HUES64 (cell line): ENCODE measurements around the gene BRDT.

Experiments
- H3K27ac ChIP-seq: 2 replicates; pipeline ENCODE4 v1.7.0; 2013; ENCODE audit warnings: low read depth, low read length, inconsistent platforms
- H3K27me3 ChIP-seq: 2 replicates; pipeline ENCODE4 v1.6.1; 2013; ENCODE audit warnings: mild to moderate bottlenecking, low read length; ENCODE audit not compliant: insufficient read depth
- H3K36me3 ChIP-seq: 2 replicates; pipeline ENCODE4 v1.6.1; 2013; ENCODE audit warnings: mild to moderate bottlenecking, low read length; ENCODE audit not compliant: insufficient read depth
- H3K4me1 ChIP-seq: 2 replicates; pipeline ENCODE4 v1.6.1; 2013; ENCODE audit warnings: mild to moderate bottlenecking, low read length, moderate library complexity; ENCODE audit not compliant: insufficient read depth
- H3K4me3 ChIP-seq: 2 replicates; pipeline ENCODE4 v1.5.1; 2013; ENCODE audit warnings: mild to moderate bottlenecking, low read length, moderate library complexity
- H3K9ac ChIP-seq: 2 replicates; pipeline ENCODE4 v1.6.1; 2013; ENCODE audit warnings: mild to moderate bottlenecking, low read depth, low read length
- H3K9me3 ChIP-seq: 2 replicates; pipeline ENCODE4 v1.6.1; 2013; ENCODE audit warnings: low read depth, low read length; ENCODE audit not compliant: insufficient read depth
- WGBS: fragments of 150-250, 120-280 bp; methylation state at CpG from one replicate; pipeline ENCODE4 v1.1.7; 2013; ENCODE audit warnings: missing lambda C conversion rate; 5-methylcytosine and 5-hydroxymethylcytosine counted together

The BRDT gene

DNA sequence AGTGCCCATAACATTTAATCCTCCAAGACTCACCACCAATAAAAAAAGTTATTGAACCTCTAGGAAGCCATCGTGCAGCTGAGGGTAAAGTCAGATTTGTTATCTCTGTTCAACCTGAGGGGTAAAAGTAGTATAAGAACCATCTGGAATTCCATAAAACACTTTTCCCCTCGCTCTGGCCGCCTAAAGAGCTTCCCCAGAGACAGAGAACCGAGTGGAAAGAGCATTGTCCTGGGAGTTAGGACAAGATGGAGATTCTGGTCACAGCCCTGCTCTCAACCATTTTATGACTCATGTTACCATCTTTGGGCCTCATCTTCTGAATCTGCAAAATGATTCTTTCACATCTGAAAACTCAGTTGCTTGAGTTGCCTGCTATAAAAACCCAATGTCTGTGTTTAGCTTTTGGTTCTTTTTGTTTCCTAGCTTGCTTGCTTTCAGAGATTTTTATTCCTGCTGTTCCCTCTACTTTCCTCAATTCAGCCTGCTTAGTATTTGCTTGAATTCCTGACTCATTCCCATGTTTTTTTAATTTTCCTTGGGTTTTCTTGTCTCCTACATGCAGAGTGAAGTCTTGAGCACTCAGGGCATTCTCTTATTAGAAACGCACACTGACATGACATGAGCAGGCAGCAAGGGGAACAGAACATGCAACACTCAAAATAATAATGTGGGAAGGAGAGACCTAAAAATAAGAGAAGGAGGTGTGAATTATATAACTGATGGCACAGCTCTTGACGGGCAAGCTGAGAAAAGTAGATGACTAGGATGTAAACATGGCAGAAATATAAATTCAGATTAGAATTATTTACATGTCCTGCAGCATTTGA, 82.3 kb downstream of the BRDT start:
- H3K4me1 ChIP-seq = peaks cover 8% of the 10 kb centered on the region; the same call in 1 of the 2 replicates
- no peaks in the 10 kb centered on the region for H3K9me3 ChIP-seq
- H3K27me3 ChIP-seq = peaks cover 28% of the 10 kb centered on the region
- H3K9ac ChIP-seq = no peak overlapping the region
- H3K36me3 ChIP-seq = no peaks in the 10 kb centered on the region
- no peak overlapping the region for H3K4me3 ChIP-seq
- no peak overlapping the region for H3K27ac ChIP-seq
- WGBS = 93% methylated on average over 6 of the region's 6 CpGs

- Histone ChIP-seq H3K27ac (no peak overlapping the region), H3K9ac (0 out of 2 replicates have a peak overlapping the region, but pooled peaks have one; percentile 17), H3K4me1 (peaks cover 13% of the 10 kb centered on the region; the same call in 1 of the 2 replicates), H3K4me3 (no peak overlapping the region), H3K36me3 (no peaks in the 10 kb centered on the region), H3K27me3 (no peaks in the 10 kb centered on the region), H3K9me3 (no peaks in the 10 kb centered on the region)
- WGBS = 67% methylated on average over 6 of the region's 6 CpGs
These were observed 88.2 kb downstream of the BRDT start for GRCh38 chr1:92037400-92037799.

DNA sequence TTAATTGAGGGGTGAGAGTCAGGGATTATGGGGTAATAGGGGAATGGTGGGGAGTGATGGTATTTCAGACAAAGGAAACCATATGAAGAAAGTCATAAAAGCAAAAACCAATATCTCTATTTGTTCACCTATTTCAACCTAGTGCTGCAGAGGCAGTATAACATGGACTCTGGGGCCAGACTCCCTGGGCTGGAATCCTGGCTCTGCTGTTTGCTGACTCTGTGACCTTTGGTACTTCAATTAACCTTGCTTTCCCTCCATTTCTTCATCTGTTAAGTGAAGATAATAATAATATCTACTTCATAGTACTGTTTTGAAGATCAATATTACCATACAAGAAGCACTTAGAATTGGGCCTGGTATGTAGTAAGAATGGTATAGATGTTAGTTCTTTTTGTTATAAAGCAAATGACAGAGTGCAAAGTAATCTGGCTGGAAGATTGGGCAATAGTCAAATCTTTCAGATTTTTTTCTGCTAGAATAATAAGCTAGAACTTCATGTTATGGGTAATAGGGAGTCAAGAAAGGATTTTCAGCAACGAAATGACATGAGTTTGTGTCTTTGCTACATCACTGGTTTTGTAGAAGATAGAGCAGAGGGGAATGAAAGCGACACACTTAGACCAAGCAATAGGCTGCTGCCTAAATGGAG, 89.6 kb downstream of the BRDT start:
- Histone ChIP-seq H3K27ac (no peak overlapping the region), H3K4me1 (peaks cover 13% of the 10 kb centered on the region; the same call in 1 of the 2 replicates), H3K27me3 (no peaks in the 10 kb centered on the region), H3K4me3 (no peak overlapping the region), H3K9ac (no peak overlapping the region), H3K36me3 (no peaks in the 10 kb centered on the region), H3K9me3 (no peaks in the 10 kb centered on the region)
- 89% methylated on average over 2 of the region's 2 CpGs for WGBS

GRCh38 chr1:92040971-92041370, 91.8 kb downstream of the BRDT start:
- no peak overlapping the region for H3K4me3 ChIP-seq
- no peaks in the 10 kb centered on the region for H3K36me3 ChIP-seq
- no peaks in the 10 kb centered on the region for H3K9me3 ChIP-seq
- H3K4me1 ChIP-seq = peaks cover 13% of the 10 kb centered on the region; the same call in 1 of the 2 replicates
- H3K9ac ChIP-seq = no peak overlapping the region
- H3K27ac ChIP-seq = no peak overlapping the region
- H3K27me3 ChIP-seq = no peaks in the 10 kb centered on the region
- WGBS = 90% methylated on average over 1 of the region's 1 CpG

- no peak overlapping the region for H3K27ac ChIP-seq
- H3K4me1 ChIP-seq = no peaks in the 10 kb centered on the region
- no peak overlapping the region for H3K4me3 ChIP-seq
- H3K36me3 ChIP-seq = no peaks in the 10 kb centered on the region
- no peaks in the 10 kb centered on the region for H3K27me3 ChIP-seq
- no peaks in the 10 kb centered on the region for H3K9me3 ChIP-seq
- WGBS = 88% methylated on average over 5 of the region's 5 CpGs
- no peak overlapping the region for H3K9ac ChIP-seq
These were observed 94.4 kb downstream of the BRDT start for GRCh38 chr1:92043621-92044020.

DNA sequence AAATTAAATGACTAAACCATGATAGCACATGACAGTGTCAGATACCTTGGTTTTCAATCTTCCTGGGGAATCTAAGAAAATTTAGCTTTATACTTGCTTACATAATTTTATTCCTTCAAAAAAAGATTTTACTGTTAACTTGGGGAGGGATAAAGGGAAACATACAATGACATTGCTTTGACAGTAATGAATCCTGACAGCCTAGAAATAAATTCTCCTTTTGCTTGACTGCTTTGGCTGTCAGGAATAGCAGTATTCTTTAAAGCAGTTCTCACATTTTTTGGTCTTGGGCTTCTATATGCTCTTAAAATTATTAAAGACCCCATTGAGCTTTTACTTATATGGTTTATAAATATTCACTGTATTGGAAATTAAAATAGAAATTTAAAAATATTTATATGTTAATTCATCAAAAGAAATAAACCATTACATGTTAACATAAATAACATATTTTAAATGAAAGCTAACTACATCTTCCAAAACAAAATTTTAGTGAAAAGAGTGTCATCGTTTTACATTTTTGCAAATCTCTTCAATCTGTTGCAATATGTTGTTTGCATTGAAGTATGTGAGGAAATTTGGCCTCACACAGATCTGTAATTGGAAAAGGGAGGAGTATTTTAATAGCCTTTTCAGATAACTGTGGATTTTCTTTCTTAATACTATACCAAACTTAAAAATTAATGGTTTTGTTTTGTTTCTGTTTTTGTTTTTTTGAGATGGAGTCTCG, 96.7 kb downstream of the BRDT start:
- Histone ChIP-seq H3K4me1 (no peaks in the 10 kb centered on the region), H3K4me3 (no peak overlapping the region), H3K9ac (no peak overlapping the region), H3K27ac (no peak overlapping the region), H3K36me3 (no peaks in the 10 kb centered on the region), H3K27me3 (no peaks in the 10 kb centered on the region), H3K9me3 (no peaks in the 10 kb centered on the region)
- WGBS = 89% methylated on average over 1 of the region's 2 CpGs

GRCh38 chr1:92051948-92052347, 102.7 kb downstream of the BRDT start:
- no peak overlapping the region for H3K27ac ChIP-seq
- H3K36me3 ChIP-seq = no peaks in the 10 kb centered on the region
- H3K9ac ChIP-seq = no peak overlapping the region
- no peaks in the 10 kb centered on the region for H3K27me3 ChIP-seq
- no peaks in the 10 kb centered on the region for H3K9me3 ChIP-seq
- H3K4me1 ChIP-seq = no peaks in the 10 kb centered on the region
- H3K4me3 ChIP-seq = no peak overlapping the region
